Mammary epithelial cell (primary cell): Measurements from ENCODE around the gene ZNF516.

Experiments used
- CTCF ChIP-seq, 2 donors: IDR thresholded peaks in 1 of 2; conservative IDR thresholded peaks in 1 of 2; 2 replicates each; pipeline ENCODE4 v1.5.1; 2011 to 2012; ENCODE audit warnings: inconsistent platforms in 2 of 2, low read length in 2 of 2, mild to moderate bottlenecking in 2 of 2, control low read depth in 1 of 2, low read depth in 1 of 2; ENCODE audit not compliant: insufficient read depth in 1 of 2; ENCODE audit errors: extremely low read depth in 1 of 2
- EZH2 ChIP-seq: IDR thresholded peaks from 2 replicates; pipeline ENCODE4 v1.6.1; 2012; ENCODE audit warnings: low read length, inconsistent platforms, borderline replicate concordance

GRCh38 chr18:76451396-76452331 lies 43.4 kb downstream of the ZNF516 start:
- TF ChIP-seq CTCF (conservative IDR thresholded peaks at IDR 0.05 in 1 of 2, IDR thresholded peaks at IDR 0.05 in 1 of 2; ENCODE audit: extremely low read depth in 1 of 2, insufficient read depth in 1 of 2, low read depth in 1 of 2, low read length in 2 of 2) (no peak), EZH2 (no peak)
